UCSD-AML1 (cell line): ENCODE results near the gene PLN.

Experiments used
- DNase-seq: peaks from one replicate; lab custom pipeline; 2025; ENCODE audit not compliant: unreplicated experiment; lab: John Stamatoyannopoulos, UW

The PLN gene

DNA sequence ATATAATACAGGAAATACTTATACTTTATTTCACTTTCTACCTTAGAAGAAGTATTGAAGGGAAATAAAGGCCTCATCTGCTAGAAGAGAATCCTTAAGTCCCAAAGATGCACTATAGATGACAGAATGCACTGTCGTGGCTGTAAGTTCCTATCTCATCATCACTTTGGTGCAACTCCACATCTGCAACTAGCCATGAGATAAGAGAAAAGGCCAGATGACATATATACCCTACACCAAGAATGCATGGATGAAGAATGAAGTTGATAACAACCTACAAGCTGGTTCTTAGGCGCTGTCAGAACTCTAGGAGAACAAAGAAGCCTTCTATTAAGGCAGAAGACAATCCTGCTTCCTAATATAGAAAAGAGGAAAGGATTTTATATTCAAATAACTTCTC is 11.6 kb upstream of the PLN start:
- DNase-seq, result no peak

DNA sequence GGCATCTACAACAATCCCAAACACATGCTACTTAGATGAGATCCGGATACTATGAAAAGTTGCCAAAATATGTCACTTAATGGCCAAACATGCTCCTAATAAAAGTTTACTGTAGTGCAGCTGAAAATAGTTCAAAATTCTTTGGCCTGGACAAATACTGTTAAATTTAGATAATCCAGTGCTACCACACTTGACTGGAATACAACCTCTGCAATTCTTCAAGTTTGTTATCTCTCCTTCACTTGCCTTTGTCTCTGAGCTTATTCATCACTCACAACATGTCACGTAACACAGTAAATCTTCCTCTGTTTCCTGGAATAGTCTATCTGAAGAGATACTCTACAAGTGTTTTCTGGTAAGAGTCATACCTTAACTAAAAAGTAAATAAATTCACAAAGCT is 10.5 kb upstream of the PLN start:
- DNase-seq, result no peak

DNA sequence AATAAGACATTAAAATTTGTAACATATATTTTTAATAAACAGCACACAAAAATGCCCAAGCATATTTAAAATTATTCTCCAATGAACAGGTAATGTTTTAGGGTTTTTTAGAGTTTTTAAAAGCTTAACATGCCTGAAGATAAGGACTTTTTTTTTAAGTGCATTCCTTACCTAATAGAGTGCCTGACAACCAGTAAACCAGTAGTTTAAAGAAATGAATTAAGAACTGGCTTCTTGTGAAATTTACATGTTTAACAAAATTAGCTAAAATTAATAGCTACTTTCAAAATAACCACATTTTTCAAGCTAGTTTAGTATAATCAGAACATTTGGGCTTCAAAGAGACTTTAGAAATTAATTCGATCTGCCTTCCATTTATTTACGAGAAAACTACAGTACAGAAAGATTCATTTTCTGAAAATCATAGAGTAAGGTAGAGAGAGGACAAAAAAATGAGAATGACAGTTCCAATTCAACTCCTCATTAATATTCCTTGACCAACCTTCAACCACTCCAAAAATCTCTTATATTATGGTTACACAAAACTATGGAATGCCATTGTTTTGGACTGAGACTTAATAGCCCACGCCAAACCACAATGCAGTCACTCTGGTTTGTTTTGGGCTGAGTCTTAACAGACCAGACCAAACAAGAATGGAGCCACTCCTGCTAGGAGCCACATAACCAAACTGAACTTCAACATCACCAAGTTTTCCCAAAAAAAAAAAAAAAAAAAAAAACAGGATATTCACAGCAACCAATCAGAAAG is 5.7 kb upstream of the PLN start:
- no peak for DNase-seq

DNA sequence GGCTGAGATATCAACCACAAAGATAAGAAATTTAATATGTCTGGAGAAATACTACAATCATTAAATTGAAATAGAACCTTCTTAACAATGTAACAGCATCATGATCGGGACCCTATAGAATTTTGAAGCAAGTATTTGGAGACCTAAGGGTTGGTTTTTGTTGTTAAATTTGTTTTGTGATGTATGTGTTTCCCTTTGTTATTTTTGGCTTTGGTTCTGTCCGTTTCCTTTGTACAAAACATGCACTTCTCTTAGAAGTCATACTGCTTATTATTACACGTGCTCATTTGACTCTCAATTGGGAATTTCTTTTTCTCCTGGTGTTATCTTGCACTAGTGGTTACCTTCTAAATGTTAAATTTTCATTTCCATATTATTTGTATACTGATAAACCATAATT is 4.0 kb upstream of the PLN start:
- no peak for DNase-seq

DNA sequence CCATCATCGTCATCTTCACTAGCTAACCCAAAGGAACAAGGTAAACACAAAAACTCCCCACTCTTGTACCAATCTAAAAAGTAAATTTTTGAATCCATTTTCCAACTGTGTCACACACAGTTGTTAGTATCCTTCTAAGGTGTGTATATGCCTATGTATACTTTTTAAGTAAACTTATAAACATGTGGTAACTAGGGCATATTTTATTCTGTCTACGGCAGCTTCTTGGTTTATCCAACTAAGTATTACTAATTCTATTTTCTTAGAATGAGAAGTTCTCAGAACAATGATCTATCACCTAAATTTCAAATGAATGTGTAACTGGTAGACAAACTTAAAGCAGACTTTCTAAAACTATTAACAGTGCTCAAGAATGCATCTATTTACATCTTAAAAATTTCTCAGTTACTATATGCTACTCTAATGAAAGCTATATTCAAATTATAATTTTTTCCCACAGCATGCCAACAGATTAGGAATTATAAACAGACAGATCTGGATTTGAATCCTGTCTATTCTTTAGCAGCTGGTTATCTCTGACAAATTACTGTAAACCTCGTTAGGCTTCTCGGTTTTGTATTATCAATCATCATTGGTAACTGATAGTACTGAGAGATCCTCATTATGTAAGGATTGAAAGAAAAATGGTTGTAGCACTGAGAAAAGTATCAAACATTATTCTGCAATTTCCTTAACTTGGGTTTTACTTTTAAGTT is 1.8 kb upstream of the PLN start:
- no peak for DNase-seq

DNA sequence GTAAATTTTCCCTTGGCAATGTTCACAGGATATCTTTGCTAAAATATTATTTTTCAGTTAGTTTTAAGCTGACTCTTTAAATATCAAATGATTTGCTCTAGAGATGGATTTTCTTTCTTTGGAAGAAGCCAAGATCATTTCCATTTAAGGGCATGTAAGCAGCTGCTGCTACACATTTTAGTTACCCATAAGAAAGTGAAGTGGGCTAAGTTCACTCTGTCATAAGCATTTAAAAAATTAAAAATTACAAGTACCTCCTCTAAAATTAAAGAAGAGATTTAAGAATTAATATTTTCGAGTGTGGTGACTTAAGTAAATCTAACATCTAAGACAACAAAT is 1.2 kb upstream of the PLN start:
- no peak for DNase-seq

DNA sequence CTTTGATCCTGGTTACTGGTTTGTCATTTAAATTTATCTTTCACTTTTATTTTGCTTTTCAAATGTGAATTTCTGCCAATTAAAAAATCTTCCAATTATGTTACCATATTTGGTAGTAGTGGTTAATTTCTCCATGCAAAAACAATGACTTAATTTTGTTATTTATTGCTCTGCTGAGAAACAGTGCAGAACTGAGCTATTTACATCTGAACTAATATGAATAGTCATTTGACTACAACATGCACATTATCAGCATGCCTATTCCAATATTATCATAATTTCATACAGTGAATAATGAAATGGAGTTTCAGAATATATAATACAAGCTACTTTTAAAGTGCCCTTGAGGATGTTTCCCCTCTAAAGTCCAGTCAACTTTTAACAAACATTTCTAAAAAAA is 517 bp downstream of the PLN start:
- DNase-seq, result no peak

DNA sequence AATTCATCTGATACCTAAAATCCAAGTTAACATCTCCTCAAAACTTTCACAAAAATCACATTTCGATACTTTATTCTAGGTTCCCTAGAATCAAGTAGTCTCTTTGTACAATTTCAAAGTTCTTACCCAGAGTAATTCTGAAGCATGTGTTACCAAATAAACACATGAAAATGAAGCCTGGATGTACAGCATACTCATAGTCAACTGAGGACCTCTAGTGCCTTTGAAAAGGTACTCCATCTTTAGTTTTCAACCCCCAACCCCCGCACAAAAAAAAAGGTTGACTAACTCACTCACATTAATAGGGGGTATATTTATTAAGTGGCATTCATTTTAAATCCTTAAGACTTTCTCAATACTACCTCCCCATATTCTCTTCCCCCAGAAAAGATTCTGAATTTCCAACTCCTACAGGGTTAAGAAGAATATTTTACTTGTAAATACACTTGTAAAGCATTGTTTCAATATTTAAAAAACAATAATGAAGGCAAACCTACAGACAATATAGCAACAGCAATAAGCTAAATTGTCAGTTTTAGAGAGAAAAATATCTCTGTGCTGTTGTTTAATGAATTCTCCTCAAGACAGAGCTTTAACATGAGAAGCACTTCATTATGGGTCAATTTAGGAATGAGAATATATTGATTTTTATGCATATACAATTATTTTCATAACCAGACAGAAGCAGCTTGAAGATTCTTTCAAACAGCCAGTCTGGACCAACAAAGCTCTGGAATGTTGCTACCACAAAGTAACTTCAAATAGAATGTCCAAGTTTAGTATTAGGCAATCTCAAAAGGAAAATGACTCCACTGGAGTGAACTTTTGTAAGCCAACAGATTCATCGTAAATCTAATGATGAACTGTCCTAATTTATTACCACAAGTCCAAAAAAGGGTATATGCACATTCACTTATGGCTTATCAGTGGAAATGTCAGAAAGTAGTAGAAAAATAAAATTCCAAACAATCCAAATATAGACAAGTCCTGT is 3.3 kb downstream of the PLN start:
- no peak for DNase-seq

DNA sequence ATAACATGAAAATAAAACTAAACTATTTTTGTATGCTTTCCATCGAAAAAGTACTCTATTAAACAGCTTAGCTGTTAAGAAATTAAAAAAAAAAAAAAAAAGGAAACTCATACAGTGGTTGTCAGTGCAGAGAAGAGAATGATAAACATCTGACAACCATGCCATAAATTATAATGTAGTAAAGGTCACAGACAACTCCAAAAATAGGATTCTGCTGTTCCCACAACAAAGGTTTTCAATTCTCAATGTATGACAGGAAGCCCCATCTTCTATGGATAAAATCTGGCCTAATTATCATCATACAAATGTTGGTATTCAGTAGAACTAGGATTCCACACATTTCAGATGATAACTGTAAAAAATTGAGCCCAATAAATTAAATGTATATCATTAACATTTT is 5.0 kb downstream of the PLN start:
- DNase-seq, result no peak

DNA sequence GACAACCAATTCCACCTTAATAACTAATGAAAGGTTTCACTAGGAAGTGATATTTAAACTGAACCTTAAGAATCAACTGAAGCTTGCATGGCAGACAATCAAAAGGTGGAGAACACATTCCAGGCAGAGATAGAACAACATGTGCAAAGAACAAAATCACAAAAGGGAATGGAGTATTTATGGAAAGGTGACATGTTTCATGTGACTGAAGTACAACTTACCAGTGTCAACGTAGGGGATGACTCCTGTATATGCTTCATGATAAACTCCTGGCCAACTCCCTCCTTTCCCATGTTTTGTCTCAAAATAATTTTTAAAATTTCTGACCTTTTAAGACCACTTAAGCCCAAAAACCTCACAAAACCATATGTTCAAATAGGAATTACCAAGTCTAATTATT is 6.6 kb downstream of the PLN start:
- no peak for DNase-seq

DNA sequence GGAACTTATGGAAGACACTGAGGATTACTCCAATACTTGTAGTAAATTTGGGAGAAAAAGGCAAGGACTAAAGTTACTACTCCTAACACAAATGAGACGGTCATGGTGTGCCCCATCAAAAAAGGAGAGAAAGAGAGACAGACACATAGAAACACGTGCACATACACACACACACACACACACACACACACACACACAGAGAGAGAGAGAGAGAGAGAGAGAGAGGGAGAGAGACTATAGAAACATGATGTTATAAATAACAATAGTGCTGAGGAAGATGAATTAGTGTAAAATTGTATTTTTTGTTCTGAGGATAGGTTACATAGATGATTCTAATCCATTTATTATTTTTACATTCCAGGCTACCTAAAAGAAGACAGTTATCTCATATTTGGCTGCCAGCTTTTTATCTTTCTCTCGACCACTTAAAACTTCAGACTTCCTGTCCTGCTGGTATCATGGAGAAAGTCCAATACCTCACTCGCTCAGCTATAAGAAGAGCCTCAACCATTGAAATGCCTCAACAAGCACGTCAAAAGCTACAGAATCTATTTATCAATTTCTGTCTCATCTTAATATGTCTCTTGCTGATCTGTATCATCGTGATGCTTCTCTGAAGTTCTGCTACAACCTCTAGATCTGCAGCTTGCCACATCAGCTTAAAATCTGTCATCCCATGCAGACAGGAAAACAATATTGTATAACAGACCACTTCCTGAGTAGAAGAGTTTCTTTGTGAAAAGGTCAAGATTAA is 10.5 kb downstream of the PLN start:
- no peak for DNase-seq

DNA sequence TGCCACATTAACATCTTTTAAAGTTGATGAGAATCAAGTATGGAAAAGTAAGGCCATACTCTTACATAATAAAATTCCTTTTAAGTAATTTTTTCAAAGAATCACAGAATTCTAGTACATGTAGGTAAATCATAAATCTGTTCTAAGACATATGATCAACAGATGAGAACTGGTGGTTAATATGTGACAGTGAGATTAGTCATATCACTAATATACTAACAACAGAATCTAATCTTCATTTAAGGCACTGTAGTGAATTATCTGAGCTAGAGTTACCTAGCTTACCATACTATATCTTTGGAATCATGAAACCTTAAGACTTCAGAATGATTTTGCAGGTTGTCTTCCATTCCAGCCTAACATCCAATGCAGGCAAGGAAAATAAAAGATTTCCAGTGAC is 11.6 kb downstream of the PLN start:
- DNase-seq, result no peak

DNA sequence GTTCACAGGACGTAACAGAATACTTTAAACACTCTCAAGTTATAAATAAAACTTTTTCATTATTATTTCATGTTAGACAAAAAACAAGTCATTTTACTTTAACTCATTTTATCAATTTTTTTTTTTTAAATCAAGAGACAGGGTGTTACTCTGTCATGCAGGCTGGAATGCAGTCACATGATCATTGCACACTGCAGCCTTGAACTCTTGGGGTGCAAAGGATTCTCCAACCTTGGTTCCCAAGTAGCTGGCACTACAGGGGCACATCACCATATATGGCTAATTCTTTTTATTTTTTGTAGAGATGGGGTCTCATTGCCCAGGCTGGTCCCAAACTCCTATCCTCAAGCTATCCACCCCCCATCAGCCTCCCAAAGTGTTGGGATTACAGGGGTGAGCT is 14.2 kb downstream of the PLN start:
- DNase-seq, result no peak

DNA sequence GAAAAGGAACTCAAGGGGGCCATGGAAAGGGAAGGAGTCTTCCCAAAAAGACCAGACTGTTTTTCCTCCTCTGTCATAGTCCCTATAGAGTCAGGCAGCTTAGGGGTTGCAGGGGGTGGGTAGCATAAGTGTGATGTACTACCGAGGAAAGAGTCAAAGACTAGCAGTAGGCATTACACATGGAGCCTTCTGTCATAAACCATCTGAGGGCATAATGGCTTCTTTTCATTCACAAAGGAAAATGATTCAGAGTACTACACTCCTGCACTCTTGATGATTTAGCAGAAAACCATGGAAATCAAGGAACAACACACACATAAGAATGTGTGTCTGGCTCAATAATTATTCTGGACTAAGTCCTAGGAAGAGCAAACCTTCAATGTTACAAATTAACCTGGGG is 14.9 kb downstream of the PLN start:
- DNase-seq, result no peak

DNA sequence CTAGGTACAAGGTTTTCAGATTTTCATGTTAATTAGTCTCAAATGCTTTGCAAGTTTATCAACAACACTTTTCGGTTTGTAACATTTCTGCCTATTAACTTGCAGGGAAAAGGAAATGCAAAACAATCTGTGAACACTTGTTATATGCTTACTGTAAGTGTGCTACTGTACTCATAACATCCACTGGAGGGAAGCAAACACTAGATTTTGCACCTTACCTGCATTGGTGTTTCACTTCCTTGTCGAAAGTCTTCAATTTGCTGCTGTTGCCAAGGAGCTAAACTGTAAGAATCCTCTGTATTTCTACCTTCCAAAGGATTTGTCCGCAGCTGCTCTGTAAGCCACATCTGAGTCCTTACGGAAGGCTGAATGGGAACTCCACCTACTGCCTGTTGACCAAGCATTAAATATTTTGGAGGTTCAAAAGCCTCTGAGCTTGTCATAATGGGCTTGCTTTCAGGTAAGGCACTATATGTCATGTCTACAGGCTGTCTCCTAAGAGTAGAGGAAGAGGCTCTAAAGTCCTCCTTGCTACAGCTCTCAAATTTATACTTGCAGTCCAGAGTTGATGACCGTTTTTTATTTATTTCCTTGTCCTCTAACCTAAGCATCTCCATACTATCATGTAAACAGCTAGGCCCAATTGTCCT is 17.3 kb downstream of the PLN start:
- DNase-seq, result no peak

DNA sequence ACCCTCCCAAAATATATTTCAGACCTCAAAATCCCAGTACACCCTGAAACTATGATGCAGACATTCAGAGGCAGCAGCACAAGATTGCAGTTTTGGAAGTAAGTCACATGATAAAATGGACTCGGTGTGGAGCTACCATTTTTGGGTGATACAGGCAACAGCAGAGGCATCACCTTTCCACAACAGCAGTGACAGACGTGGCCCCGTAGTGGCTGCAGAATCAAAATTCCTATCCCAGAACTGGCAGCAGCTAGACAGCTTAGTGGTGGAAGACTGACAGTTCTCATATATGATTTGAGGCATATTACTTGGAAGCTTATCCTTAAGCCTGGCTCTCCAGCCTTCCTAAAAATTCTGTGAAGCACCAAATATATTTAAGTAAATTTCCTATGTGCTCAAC is 19.9 kb downstream of the PLN start:
- no peak for DNase-seq

DNA sequence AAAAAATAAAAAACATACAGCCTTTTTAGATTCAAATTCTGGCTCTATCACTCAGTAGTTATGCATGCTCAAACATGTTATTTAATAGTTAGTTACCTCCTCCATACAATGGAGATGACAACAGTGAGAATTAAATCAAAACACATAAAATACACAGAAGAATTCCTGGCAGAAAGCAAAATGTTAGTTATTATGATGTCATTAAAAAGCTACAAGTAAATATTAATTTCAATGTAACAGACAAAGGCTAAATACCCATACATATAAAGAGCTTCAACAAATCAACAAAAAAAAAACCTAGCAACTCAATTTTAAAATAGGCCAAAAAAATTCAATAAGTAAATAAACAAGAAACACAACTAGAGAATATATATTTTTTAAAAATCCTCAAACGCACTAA is 21.4 kb downstream of the PLN start:
- no peak for DNase-seq

DNA sequence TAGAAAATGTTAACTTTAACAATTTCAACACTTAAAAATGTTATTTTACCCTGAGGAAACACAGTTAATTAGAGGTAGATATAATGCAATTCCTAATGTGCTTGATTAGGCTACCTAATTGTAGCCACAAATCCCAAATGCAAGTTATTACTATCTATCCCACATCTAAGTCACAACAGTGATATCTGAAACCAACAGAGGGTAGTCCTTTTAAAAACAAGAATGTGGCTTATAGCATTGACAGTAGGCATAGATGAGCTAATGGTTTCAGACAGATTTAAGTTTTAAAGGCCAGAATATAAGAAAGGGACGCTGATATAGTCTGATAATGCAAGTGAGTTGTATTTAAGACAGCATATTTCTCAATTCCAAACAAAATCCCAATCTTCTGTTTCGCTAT is 23.0 kb downstream of the PLN start:
- no peak for DNase-seq

DNA sequence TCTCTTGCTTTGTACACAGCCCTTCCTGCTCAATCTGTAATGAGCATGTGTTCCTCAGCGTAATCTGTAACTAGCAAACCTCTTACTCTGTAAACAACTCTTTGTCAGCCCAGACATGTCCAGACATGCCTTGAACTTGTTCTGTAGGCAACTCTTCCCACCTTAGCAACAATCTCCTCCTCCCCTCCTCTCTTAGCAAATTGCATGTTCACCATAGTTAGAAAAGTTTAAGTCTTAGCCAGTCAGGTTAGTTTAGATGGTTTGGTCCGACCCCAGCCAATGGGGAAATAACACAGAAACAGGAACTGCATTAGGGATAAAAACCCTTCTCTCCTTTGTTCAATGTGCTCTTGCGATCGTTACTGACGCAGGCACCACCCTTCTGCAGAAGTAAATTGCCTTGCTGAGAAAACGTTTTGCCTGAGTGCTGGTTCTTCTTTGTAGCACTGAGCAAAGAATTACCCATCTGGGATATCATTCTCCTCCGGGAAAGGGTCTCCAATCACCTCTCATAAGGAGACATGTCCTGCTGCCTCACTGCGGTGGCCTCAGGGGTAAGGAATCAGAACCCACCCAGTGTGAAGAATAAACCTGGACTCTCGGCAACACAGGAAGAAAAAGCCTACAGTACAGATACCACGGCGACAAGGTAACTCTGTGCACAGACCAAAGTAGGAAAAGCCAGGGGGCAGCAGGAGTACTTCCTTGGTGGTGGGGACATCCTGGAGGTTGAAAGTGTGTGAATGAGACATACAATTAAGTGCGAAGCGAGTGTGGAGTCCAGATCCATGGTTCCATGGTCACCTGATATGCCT is 26.2 kb downstream of the PLN start:
- no peak for DNase-seq

DNA sequence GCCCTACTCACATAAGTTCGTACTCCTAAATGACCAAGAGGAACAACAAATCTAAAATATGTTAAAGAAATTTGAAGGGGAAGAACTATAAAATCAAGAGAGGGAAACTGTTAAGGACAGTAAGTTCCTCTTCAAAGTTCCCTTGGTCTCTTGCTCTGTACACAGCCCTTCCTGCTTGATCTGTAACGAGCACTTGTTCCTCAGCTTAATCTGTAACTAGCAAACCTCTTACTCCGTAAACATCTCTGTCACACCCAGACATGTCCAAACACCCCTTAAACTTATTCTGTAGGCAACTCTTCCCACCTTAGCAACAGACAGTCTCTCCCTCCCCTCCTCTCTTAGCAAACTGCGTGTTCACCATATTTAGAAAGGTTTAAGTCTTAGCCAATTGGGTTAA is 29.9 kb downstream of the PLN start:
- DNase-seq, result no peak
